ENCODE measurements around the gene DYDC1. TPM values are rescaled to one million over a fixed set of nuclear protein-coding genes. Genes with fewer than 3 reads are reported as not detected.
"Not testable (repeated sequence)": the region's sequence is repeated elsewhere in the genome, so short reads cannot be mapped to it uniquely, and the experiment has no call there.

Gene DYDC1
- total RNA-seq, 1 donor = not detected

DNA sequence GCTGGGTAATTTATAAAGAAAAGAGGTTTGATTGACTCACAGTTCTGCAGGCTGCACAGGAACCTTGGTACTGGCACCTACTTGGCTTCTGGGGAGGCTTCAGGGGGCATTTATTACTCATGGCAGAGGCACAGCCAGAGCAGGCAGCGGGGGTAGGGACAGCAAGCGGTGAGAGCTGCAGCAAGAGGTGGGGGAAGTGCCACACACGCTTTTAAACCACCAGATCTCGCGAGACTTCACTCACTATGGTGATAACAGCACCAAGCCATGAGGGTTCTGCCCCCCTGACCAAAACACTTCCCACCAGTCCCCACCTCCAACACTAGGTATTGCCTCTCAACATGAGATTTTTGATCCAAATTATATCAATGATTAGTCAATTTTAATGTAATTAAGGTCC, 43.0 kb downstream of the DYDC1 start:
- DNase-seq (ENCODE audit: insufficient read length, low spot score, missing footprints) = no peak
- no peaks in the 10 kb centered on the region for H3K4me1 ChIP-seq (ENCODE audit: insufficient read depth, low read length)
- H3K27ac ChIP-seq (ENCODE audit: low read depth, low read length) = no peak overlapping the region
- H2AFZ ChIP-seq (ENCODE audit: low read length) = no peak overlapping the region
- no peaks in the 10 kb centered on the region for H3K27me3 ChIP-seq (ENCODE audit: insufficient read depth, low read length)
- H3K9me3 ChIP-seq (ENCODE audit: low read depth, low read length) = no peaks in the 10 kb centered on the region
- H3K36me3 ChIP-seq (ENCODE audit: insufficient read depth, low read length) = no peaks in the 10 kb centered on the region
- H4K20me1 ChIP-seq (ENCODE audit: insufficient read depth, low read length) = no peaks in the 10 kb centered on the region
- TF ChIP-seq, protein P1, sequence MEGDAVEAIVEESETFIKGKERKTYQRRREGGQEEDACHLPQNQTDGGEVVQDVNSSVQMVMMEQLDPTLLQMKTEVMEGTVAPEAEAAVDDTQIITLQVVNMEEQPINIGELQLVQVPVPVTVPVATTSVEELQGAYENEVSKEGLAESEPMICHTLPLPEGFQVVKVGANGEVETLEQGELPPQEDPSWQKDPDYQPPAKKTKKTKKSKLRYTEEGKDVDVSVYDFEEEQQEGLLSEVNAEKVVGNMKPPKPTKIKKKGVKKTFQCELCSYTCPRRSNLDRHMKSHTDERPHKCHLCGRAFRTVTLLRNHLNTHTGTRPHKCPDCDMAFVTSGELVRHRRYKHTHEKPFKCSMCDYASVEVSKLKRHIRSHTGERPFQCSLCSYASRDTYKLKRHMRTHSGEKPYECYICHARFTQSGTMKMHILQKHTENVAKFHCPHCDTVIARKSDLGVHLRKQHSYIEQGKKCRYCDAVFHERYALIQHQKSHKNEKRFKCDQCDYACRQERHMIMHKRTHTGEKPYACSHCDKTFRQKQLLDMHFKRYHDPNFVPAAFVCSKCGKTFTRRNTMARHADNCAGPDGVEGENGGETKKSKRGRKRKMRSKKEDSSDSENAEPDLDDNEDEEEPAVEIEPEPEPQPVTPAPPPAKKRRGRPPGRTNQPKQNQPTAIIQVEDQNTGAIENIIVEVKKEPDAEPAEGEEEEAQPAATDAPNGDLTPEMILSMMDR (IDR thresholded peaks at IDR 0.05; ENCODE audit: extremely low read depth, low read depth, low read length) = no peak
- H3K4me2 ChIP-seq (ENCODE audit: insufficient read depth, low read length) = no peak overlapping the region
- no peak overlapping the region for H3K4me3 ChIP-seq (ENCODE audit: insufficient read depth, low read length)
- no peaks in the 10 kb centered on the region for H3K79me2 ChIP-seq (ENCODE audit: insufficient read depth, low read length)

DNA sequence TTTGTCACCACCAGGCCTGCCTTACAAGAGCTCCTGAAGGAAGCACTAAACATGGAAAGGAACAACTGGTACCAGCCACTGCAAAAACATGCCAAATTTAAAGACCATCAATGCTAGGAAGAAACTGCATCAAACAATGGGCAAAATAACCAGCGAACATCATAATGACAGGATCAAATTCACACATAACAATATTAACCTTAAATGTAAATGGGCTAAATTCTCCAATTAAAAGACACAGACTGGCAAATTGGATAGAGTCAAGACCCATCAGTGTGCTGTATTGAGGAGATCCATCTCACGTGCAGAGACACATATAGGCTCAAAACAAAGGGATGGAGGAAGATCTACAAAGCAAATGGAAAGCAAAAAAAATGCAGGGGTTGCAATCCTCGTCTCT, 50.6 kb downstream of the DYDC1 start:
- H3K4me2 ChIP-seq (ENCODE audit: insufficient read depth, low read length); H3K27ac ChIP-seq (ENCODE audit: low read depth, low read length); H3K4me1 ChIP-seq (ENCODE audit: insufficient read depth, low read length); H3K36me3 ChIP-seq (ENCODE audit: insufficient read depth, low read length); H2AFZ ChIP-seq (ENCODE audit: low read length); DNase-seq (ENCODE audit: insufficient read length, low spot score, missing footprints); H3K4me3 ChIP-seq (ENCODE audit: insufficient read depth, low read length); H3K9me3 ChIP-seq (ENCODE audit: low read depth, low read length); H4K20me1 ChIP-seq (ENCODE audit: insufficient read depth, low read length); H3K27me3 ChIP-seq (ENCODE audit: insufficient read depth, low read length); H3K79me2 ChIP-seq (ENCODE audit: insufficient read depth, low read length): not testable (repeated sequence)

DNA sequence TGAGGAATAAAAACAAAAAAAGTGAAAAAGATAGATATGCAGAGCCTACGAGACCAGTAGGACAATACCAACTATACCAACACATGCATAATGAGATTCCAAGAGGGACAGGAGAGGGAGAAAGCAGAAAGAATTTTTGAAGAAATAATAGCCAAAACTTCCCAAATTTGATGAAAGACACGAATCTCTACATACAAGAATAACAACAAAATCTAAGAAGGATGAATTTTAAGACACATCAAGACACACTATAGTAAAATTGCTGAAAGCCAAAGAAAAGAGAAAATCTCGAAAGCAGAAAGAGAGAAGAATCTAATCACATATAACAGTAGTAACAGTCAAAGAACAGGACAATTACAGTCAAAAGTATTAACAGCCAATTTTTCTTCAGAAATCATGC, 59.6 kb downstream of the DYDC1 start:
- TF ChIP-seq, protein P1 (IDR thresholded peaks at IDR 0.05; ENCODE audit: extremely low read depth, low read depth, low read length) = no peak
- H2AFZ ChIP-seq (ENCODE audit: low read length) = no peak overlapping the region

DNA sequence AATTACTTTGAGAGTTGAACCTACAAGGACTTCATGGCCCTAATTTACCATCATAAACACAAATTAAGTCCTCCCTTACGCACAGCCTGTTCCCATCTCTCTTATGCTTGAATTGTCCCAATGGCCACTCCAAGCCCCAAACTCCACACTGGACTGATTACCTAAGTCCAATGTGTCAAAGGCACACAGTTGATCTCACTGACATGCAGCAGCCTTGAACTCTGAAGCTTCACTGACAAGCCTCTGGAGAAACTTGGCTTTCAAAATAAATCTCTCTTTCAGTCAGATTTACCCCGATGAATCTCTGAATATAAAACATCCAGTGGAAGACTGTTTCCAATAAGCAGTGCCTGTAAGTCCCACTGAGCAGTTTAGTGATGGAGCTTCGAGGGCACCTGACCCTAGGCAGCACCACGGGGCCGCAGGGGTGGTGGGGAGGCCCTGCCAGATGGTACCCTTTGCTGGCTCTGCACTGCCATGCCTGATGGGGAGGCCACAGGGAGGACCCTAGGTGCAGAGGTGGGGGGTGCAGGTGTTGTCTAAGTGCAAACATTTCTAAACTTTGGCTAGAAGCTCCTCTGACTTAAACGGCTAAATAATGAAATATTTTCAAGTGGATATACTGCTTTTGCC, 63.8 kb downstream of the DYDC1 start:
- H3K9me3 ChIP-seq (ENCODE audit: low read depth, low read length) = no peaks in the 10 kb centered on the region
- H3K36me3 ChIP-seq (ENCODE audit: insufficient read depth, low read length) = no peaks in the 10 kb centered on the region
- peaks cover 7% of the 10 kb centered on the region for H3K27me3 ChIP-seq (ENCODE audit: insufficient read depth, low read length)
- TF ChIP-seq, protein P1 (IDR thresholded peaks at IDR 0.05; ENCODE audit: extremely low read depth, low read depth, low read length) = no peak
- no peaks in the 10 kb centered on the region for H3K79me2 ChIP-seq (ENCODE audit: insufficient read depth, low read length)
- no peak for DNase-seq (ENCODE audit: insufficient read length, low spot score, missing footprints)
- no peak overlapping the region for H3K4me2 ChIP-seq (ENCODE audit: insufficient read depth, low read length)
- no peaks in the 10 kb centered on the region for H4K20me1 ChIP-seq (ENCODE audit: insufficient read depth, low read length)
- no peak overlapping the region for H3K4me3 ChIP-seq (ENCODE audit: insufficient read depth, low read length)
- H3K27ac ChIP-seq (ENCODE audit: low read depth, low read length) = no peak overlapping the region
- H2AFZ ChIP-seq (ENCODE audit: low read length) = no peak overlapping the region
- H3K4me1 ChIP-seq (ENCODE audit: insufficient read depth, low read length) = no peaks in the 10 kb centered on the region

More for the DNA sequence above, 59.6 kb downstream of the DYDC1 start:
- peaks cover 4% of the 10 kb centered on the region for H3K27me3 ChIP-seq (ENCODE audit: insufficient read depth, low read length)
- no peak overlapping the region for H3K4me3 ChIP-seq (ENCODE audit: insufficient read depth, low read length)
- no peaks in the 10 kb centered on the region for H3K4me1 ChIP-seq (ENCODE audit: insufficient read depth, low read length)
- no peak overlapping the region for H3K4me2 ChIP-seq (ENCODE audit: insufficient read depth, low read length)
- H3K79me2 ChIP-seq (ENCODE audit: insufficient read depth, low read length) = no peaks in the 10 kb centered on the region
- no peaks in the 10 kb centered on the region for H3K36me3 ChIP-seq (ENCODE audit: insufficient read depth, low read length)
- no peaks in the 10 kb centered on the region for H3K9me3 ChIP-seq (ENCODE audit: low read depth, low read length)
- no peak overlapping the region for H3K27ac ChIP-seq (ENCODE audit: low read depth, low read length)
- no peaks in the 10 kb centered on the region for H4K20me1 ChIP-seq (ENCODE audit: insufficient read depth, low read length)
- DNase-seq (ENCODE audit: insufficient read length, low spot score, missing footprints) = no peak
